Dedifferentiated amniotic fluid mesenchymal stem cell (primary cell): ENCODE measurements around the gene DYNLL1.
"Not testable (repeated sequence)": the region's sequence is repeated elsewhere in the genome, so short reads cannot be mapped to it uniquely, and the experiment has no call there.

Source experiments
- DNase-seq: peaks from one replicate; pipeline ENCODE4 v3.0.0-alpha.2; 2016; ENCODE audit errors: extremely low spot score

DYNLL1 gene

GRCh38 chr12:120515496-120515895, 19.6 kb downstream of the DYNLL1 start:
- no peak for DNase-seq

DNA sequence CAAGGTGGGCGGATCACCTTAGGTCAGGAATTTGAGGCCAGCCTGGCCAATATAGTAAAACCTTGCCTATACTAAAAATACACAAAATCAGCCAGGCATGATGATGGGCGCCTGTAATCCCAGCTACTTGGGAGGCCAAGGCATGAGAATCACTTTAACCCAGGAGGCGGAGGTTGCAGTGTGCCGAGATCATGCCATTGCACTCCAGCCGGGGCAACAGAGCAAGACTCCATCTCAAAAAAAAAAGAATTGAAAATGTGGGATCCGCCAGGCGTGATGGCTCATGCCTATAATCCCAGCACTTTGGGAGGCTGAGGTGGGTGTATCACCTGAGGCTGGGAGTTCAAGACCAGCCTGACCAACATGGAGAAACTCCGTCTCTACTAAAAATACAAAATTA, 23.4 kb downstream of the DYNLL1 start:
- DNase-seq: not testable (repeated sequence)

- DNase-seq: no peak
These were observed 26.7 kb downstream of the DYNLL1 start for GRCh38 chr12:120522568-120522967.

- peak; percentile 86 for DNase-seq
These were observed 33.1 kb downstream of the DYNLL1 start, which contains the start of gene COQ5 for GRCh38 chr12:120528861-120529525. Gene COQ5 (minus strand): TSS chr12:120529158. CDS start chr12:120529141, 17 bp downstream.

GRCh38 chr12:120529641-120530417, 33.9 kb downstream of the DYNLL1 start:
- peak; percentile 32 for DNase-seq

GRCh38 chr12:120530418-120530761, 34.5 kb downstream of the DYNLL1 start:
- DNase-seq: not testable (repeated sequence)

DNA sequence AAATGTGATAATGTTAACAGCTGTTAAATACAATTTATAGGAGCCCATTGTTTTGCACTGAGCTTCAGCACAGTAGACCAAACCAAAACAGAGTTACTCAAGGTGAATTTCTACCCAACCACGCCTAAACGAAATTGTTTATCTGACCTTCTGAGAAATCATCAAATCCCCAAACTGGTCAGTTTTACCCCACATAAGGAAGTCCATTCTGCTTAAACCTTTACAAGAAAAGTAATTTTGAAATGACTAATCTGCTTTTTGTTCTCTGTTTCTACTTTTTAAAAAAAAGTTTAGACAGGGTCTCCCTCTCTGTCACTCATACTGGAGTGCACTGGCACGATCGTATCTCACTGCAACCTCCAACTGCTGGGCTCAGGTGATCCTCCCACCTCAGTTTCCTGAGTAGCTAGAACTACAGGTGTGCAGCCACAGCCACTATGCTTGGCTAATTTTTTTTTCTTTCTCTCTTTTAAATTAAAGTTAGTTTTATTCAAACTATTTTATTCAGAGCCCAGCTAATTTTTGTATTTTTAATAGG, 36.9 kb downstream of the DYNLL1 start:
- DNase-seq: no peak

- DNase-seq: peak; percentile 91
These were observed 38.3 kb downstream of the DYNLL1 start, which contains the start of gene RNF10 for GRCh38 chr12:120534203-120534702. Gene RNF10 (plus strand): TSS chr12:120534356. CDS start chr12:120534812, 456 bp downstream.

DNA sequence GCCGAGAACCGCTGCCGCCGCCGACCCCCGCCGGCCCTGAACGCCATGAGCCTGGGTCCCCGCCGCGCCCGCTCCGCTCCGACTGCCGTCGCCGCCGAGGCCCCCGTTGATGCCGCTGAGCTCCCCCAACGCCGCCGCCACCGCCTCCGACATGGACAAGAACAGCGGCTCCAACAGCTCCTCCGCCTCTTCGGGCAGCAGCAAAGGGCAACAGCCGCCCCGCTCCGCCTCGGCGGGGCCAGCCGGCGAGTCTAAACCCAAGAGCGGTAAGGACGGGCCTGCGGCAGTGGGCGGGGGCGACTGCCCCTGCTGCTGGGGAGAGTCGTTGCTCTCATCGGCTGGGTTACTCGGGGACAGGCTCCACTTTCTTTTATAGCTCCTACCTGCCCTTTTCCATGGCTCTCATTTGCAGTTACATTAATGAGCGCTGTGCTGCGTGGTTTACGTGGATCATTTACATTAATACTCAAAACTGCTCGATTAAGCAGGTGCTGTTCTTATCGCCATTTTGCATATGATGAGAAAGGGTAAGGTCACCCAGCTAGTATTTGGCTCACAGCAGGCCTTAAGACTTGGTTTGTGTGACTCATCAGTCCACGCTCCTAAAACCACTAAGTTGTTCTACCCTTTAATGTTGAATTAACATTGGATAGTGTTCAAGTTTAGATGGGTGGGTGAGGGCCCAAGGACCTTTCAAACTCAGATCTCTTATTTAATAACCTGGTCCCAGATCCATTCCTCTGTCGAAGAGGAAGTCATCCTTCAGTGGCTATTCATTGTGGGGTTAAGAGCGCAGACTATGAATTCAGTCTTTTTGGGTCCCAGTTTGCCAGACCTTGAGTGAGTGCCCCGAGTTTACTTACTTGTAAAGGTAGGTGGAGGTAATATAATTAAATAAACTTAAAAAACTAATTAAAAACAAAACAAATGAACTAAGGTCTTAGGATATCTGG, 39.1 kb downstream of the DYNLL1 start:
- peak; percentile 66 for DNase-seq

GRCh38 chr12:120536064-120536791, 40.3 kb downstream of the DYNLL1 start:
- DNase-seq: no peak

DNA sequence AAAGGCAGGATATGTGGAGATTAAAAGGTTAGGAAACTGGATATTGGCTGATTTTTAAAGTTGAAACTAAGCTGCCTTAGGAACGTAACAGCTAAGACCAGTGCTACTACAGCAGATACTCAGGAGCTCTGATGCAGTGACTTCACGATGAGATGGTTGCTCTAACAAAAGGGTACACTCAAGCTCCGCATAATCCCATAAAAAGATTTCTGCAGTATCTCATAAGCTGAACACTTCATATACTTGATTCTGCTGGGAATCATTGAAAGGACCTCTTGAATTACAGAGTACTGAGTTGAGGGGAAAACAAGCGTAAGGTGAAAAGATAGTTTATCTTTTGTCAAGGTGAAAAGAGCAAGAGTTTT, 41.9 kb downstream of the DYNLL1 start:
- no peak for DNase-seq

DNA sequence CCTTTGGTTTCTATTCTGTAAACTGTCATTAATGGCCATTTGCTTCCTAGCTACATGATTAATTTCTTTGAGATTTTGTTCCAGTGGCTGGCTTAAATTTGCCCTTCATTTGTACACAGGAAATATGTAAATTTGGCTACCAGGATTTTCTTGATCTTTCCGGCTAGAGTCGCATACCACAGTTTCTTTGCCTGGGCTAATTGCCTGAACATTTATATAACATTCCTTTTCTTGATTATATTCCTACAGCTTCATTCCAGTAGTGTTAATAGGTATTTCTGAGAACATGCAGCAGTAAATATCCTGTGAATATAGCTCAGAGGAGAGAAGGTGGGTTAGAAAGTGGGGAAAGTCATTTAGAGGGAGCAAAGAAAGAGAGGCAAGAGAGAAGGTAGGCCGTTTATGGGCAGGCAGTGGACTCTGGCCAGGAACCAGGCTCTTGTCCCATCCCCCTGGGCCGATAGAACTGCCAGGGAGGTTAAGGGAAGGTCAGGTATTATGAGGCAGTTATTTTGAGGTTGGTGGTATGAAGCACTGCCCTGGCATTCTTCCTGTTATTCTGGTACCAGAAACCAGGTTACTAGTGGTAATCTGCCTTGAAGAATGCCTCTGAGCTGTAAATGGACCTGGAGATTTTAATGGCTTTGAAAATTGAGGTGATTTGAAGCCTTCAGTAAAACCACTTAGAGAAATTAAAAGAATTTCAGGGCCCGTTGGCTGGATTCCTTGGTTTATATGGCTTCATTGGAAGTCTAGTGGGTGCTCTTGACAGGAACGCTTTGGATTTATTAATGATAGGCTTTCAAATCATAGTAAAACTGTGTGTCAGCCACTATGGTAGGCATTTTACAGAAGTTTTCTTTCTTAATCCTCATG, 42.6 kb downstream of the DYNLL1 start:
- DNase-seq: no peak

DNA sequence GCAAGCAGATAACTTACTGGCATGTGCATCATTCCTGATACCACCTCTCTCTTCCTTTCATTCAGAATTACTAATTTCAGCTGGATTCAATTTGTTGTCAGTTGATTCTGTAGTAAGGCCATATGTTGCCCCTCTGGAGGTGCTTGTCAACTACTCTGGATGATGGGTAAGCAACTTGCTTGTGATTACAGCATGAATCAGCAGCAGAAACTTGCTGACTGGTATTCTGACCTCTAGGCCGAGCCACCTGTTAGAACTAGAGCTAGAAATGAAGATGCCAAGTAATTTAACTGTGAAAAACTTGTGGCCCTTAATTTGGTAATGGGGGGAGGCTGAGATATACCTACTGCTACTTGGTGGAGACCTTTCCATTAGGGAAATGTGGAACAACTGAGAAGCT, 43.4 kb downstream of the DYNLL1 start:
- no peak for DNase-seq

GRCh38 chr12:120540445-120540844, 44.5 kb downstream of the DYNLL1 start:
- DNase-seq: no peak

DNA sequence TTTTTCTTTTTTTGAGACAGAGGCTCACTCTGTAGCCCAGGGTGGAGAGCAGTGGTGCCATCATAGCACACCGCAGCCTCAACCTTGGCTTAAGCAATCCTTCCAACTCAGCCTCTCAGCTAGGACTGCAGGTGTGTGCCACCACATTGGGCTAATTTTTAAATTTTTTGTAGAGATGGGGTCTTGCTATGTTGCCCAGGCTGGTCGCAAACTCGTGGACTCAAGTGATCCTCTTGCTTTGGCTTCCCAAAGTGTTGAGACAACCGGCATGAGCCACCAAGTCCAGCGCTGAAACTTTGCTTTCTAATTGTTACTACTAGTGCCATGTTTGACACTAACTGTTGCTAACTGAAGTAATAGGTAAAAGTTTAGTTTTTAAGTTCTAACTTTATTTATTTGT, 46.3 kb downstream of the DYNLL1 start:
- no peak for DNase-seq

GRCh38 chr12:120544691-120545090, 48.8 kb downstream of the DYNLL1 start:
- DNase-seq: no peak

DNA sequence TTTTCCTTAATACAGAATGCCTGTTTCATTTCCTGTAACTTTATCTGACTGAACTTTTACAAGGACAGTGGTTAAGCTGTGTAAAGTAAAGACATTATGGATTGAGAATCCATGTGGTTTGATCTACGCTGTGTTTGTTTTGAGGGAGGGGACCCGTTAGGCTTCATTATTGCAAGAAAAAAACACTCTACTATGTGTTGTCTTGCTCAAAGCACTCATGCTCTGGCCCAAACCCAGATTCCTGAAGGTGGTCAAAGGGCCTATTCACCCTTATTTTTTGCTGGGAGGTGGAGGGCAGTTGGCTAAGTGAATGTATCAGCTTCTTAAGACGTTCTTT, 50.1 kb downstream of the DYNLL1 start:
- DNase-seq: no peak
